ENCODE results near the gene CDKL4.

DNA sequence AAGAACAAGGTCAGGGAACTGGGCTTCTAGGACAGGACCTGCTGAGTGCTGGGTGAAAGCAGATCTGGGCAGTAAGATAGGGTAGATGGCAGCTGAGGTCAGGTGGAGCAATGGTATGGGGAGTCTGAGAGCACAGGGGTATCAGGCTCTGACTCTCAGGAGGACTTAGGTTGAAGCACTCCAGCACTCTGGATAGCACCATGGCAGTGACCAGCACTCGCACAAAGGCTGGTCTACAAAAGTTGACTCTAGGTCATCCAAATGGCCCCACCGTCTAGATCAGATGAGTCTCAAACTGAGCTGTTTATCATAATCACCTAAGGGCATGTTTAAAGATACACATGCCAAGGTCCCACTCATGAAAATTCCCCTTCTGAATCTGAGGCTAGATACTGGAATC lies 60.1 kb downstream of the CDKL4 start:
- TF ChIP-seq, protein P1, sequence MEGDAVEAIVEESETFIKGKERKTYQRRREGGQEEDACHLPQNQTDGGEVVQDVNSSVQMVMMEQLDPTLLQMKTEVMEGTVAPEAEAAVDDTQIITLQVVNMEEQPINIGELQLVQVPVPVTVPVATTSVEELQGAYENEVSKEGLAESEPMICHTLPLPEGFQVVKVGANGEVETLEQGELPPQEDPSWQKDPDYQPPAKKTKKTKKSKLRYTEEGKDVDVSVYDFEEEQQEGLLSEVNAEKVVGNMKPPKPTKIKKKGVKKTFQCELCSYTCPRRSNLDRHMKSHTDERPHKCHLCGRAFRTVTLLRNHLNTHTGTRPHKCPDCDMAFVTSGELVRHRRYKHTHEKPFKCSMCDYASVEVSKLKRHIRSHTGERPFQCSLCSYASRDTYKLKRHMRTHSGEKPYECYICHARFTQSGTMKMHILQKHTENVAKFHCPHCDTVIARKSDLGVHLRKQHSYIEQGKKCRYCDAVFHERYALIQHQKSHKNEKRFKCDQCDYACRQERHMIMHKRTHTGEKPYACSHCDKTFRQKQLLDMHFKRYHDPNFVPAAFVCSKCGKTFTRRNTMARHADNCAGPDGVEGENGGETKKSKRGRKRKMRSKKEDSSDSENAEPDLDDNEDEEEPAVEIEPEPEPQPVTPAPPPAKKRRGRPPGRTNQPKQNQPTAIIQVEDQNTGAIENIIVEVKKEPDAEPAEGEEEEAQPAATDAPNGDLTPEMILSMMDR (IDR thresholded peaks at IDR 0.05), result no peak
- no peak for TF ChIP-seq POLR2A (IDR thresholded peaks at IDR 0.05)

All from thyroid gland (tissue), 4 donors.